Astrocyte (in vitro differentiated cells and primary cell): Measurements from ENCODE around the gene PLCG2.

Experiments
- CTCF ChIP-seq: IDR thresholded peaks from 2 replicates; pipeline ENCODE4 v1.5.1; 2011; ENCODE audit warnings: low read depth, mild to moderate bottlenecking, inconsistent platforms, low read length, moderate library complexity; ENCODE audit not compliant: insufficient read depth
- EZH2 ChIP-seq: IDR thresholded peaks from 2 replicates; pipeline ENCODE4 v1.6.1; 2012; ENCODE audit warnings: mild to moderate bottlenecking, low read length, inconsistent platforms; ENCODE audit not compliant: insufficient read depth

GRCh38 chr16:81813648-81814047 is 34.6 kb downstream of the PLCG2 start:
- TF ChIP-seq CTCF (no peak), EZH2 (no peak)
